NB4 (cell line): ENCODE measurements around the gene FAM221B.
A peak's percentile ranks its signal among the peaks of the same experiment; 100 is the strongest.

Experiments
- DNase-seq: peaks from one replicate; pipeline ENCODE4 v3.0.0; 2010; ENCODE audit warnings: low read depth
- H3K4me3 ChIP-seq: one replicate; pipeline ENCODE4 v1.5.1; 2011; ENCODE audit warnings: mild to moderate bottlenecking, low read depth, low read length, moderate library complexity
- CTCF ChIP-seq: IDR thresholded peaks from one replicate; pipeline ENCODE4 v1.5.1; 2012; ENCODE audit warnings: low read depth, low read length
- MAX ChIP-seq: IDR thresholded peaks from 2 replicates; pipeline ENCODE4 v1.6.1; 2011; ENCODE audit warnings: low read depth, low read length
- MYC ChIP-seq: IDR thresholded peaks from 2 replicates; pipeline ENCODE4 v1.6.1; 2011; ENCODE audit warnings: low read depth, low read length
- POLR2A ChIP-seq: IDR thresholded peaks from 2 replicates; pipeline ENCODE4 v1.6.1; 2011; ENCODE audit warnings: mild to moderate bottlenecking; ENCODE audit not compliant: insufficient read length; ENCODE audit errors: extremely low read depth

Gene FAM221B

GRCh38 chr9:35844628-35845270 is 16.2 kb upstream of the FAM221B start:
- TF ChIP-seq MYC (no peak), POLR2A (no peak), MAX (no peak), CTCF (no peak)

DNA sequence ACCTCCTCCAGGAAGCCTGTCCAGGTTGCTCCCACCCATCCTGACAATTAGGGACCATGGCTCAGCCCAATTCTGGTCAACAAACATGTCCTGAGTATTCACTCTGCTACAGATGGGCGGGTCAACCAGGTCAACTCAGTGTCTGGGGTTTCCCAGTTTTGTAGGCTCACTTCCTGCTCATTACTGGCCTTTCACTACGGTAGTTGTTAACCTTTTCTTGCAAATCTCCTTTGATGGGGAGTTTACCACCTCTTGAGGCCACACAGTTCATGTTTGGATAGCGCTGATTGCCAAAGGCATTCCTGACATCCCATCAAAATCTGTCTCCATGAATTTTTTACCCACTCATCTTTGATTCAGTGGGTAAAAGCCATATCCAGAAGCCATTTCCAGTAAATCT is 14.3 kb upstream of the FAM221B start:
- no peak for DNase-seq
- TF ChIP-seq CTCF: no peak
- no peak for TF ChIP-seq MAX
- TF ChIP-seq POLR2A: no peak
- no peak for TF ChIP-seq MYC
- no peak overlapping the region for H3K4me3 ChIP-seq

More at GRCh38 chr9:35844628-35845270, 16.2 kb upstream of the FAM221B start:
- peak; percentile 86 for DNase-seq
- H3K4me3 ChIP-seq: no peak overlapping the region

GRCh38 chr9:35842020-35842745 is 13.7 kb upstream of the FAM221B start:
- peak; percentile 94 for DNase-seq
- no peak overlapping the region for H3K4me3 ChIP-seq
- TF ChIP-seq CTCF: no peak

DNA sequence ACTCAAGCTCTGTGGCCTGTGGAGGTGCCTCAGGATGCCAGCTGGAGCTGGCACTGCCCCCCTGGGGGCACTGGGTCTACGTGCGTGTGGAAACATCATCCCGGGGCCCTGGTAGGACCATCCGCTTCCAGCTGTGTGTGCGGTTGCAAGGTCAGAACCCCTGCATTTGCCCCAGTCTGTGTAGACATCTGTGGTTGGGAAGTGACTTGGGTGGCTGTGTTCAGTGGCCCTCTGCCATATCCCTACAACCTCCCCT is 13.0 kb upstream of the FAM221B start:
- no peak overlapping the region for H3K4me3 ChIP-seq
- no peak for TF ChIP-seq POLR2A
- no peak for TF ChIP-seq CTCF
- no peak for TF ChIP-seq MAX
- TF ChIP-seq MYC: no peak
- DNase-seq: no peak

DNA sequence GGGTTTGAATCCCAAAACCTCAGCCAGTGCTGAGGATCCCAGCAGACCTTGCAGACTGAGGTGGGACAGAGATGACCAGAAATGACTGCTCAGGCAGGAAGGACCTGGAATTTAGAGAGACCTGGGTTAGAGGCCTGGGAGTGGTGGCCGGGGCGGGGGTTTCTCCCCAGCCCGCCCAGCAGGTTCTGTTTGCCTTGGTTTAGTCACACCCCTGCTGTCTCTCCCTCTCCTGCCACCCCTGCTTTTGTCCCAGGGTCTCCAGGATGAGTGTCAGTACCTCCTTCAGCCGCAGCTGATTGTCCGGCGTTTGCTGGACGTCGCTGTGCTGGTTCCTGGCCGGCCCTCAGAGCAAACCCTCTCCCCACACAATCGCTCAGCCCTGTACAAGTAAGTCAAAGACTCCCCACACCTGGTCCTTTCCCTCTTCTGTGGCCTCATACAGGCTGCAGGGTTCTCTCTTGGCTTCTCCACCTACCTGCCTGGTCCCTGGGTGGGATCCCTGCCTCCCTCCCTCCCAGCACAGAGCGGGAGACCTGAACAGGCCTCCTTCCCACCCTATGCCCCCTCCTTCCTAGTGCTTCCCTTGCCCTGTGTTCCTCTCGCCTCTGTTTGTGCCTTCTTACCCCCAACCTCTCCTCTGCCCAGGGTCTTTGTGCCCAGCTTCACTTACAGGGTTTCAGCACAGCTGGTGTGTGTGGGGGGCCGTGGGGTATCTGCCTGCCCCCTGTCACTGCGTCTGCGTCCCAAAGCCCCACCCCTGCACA is 12.5 kb upstream of the FAM221B start:
- no peak for TF ChIP-seq CTCF
- TF ChIP-seq MAX: no peak
- TF ChIP-seq POLR2A: no peak
- TF ChIP-seq MYC: no peak
- DNase-seq: no peak
- H3K4me3 ChIP-seq: no peak overlapping the region
